PC-9 (cell line): ENCODE data around the gene NRIP1.

Source experiments
- CTCF ChIP-seq: fragments of 200-600 bp; sonication (generic); conservative IDR thresholded peaks from 2 replicates; pipeline ENCODE4 v1.6.1; 2017; ENCODE audit warnings: mixed run types, antibody characterized with exemption, mild to moderate bottlenecking, moderate library complexity
- EZH2 ChIP-seq: fragments of 200-600 bp; sonication (generic); IDR thresholded peaks from 2 replicates; pipeline ENCODE4 v1.8.0; 2017; ENCODE audit warnings: antibody characterized with exemption, low read depth

DNA sequence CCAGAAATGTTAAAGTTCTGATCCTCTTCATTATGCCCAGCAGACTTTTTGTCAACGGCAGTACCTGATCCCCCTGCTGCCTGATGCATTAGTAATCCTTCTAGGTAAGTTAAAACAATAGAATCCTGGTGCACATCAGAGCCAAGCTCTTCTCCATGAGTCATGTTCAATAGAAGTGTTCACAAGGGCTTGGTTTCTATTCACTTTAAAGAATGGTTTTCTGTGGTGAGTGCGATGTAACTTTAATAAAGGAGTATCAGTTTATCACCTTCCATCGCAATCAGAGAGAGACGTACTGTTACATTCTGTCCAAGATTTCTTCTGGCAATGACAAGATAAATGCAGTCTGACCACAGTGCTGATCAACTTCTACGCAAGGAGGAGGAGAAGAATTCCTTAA is 96.8 kb downstream of the NRIP1 start:
- TF ChIP-seq CTCF (no peak), EZH2 (no peak)
